ENCODE results near the gene CIRBP. TPM values are rescaled to one million over a fixed set of nuclear protein-coding genes. Genes with fewer than 3 reads are reported as not detected.

CIRBP gene
- total RNA-seq, 4 donors from 2014 or later, result 274 to 578 (median 418) TPM

GRCh38 chr19:1312767-1313694 is 43.9 kb downstream of the CIRBP start:
- ATAC-seq (no peak), DNase-seq (no peak)
- Histone ChIP-seq H3K27ac (no peak overlapping the region), H3K4me1 (no peaks in the 10 kb centered on the region), H3K36me3 (no peaks in the 10 kb centered on the region), H3K9me3 (no peaks in the 10 kb centered on the region), H3K4me3 (no peak overlapping the region), H3K27me3 (peaks cover 32 to 42% (median 36%) of the 10 kb centered on the region in 3 donors)
- no peak for TF ChIP-seq POLR2A (IDR thresholded peaks at IDR 0.05)
- no peak for TF ChIP-seq CTCF (IDR thresholded peaks at IDR 0.05 in 4 of 5, conservative IDR thresholded peaks at IDR 0.05 in 1 of 5)
- in situ Hi-C loops (cut with MboI; ENCODE audit: low sequenced_read_pairs in 4 of 4), result no loop called here
- intact Hi-C loops (cut with DNase I; ENCODE audit: low total_unique reads), result no loop called here

GRCh38 chr19:1313695-1314613 is 44.8 kb downstream of the CIRBP start:
- intact Hi-C loops (cut with DNase I; ENCODE audit: low total_unique reads) (no loop called here), in situ Hi-C loops (cut with MboI; ENCODE audit: low sequenced_read_pairs in 4 of 4) (no loop called here)
- DNase-seq, result no peak
- TF ChIP-seq POLR2A (IDR thresholded peaks at IDR 0.05) (no peak), CTCF (IDR thresholded peaks at IDR 0.05 in 4 of 5, conservative IDR thresholded peaks at IDR 0.05 in 1 of 5) (no peak)
- Histone ChIP-seq H3K4me3 (no peak overlapping the region), H3K9me3 (no peaks in the 10 kb centered on the region), H3K27ac (no peak overlapping the region), H3K4me1 (no peaks in the 10 kb centered on the region), H3K27me3 (peaks cover 38 to 49% (median 42%) of the 10 kb centered on the region in 3 donors), H3K36me3 (no peaks in the 10 kb centered on the region)
- no peak for ATAC-seq

GRCh38 chr19:1315470-1316166 is 46.5 kb downstream of the CIRBP start:
- intact Hi-C loops (cut with DNase I; ENCODE audit: low total_unique reads), result no loop called here
- ATAC-seq, result peak; percentile 64 to 72

More at GRCh38 chr19:1315470-1316166, 46.5 kb downstream of the CIRBP start:
- no peaks in the 10 kb centered on the region for H3K36me3 ChIP-seq
- H3K27me3 ChIP-seq, result peaks cover 39 to 45% (median 43%) of the 10 kb centered on the region in 3 donors
- DNase-seq, result no peak
- no peak overlapping the region for H3K27ac ChIP-seq
- no peaks in the 10 kb centered on the region for H3K4me1 ChIP-seq
- in situ Hi-C loops (cut with MboI; ENCODE audit: low sequenced_read_pairs in 4 of 4), result no loop called here
- TF ChIP-seq CTCF (IDR thresholded peaks at IDR 0.05 in 4 of 5, conservative IDR thresholded peaks at IDR 0.05 in 1 of 5) (peak in 4 of 5 experiments; percentile 55 to 69 (median 56)), POLR2A (IDR thresholded peaks at IDR 0.05) (no peak)
- peak overlapping the region in 3 of 4 donors; percentile 2 to 42 (median 33) for H3K4me3 ChIP-seq
- H3K9me3 ChIP-seq, result no peaks in the 10 kb centered on the region
